Measurements from ENCODE around the gene GPR135. TPM values are rescaled to one million over a fixed set of nuclear protein-coding genes. Genes with fewer than 3 reads are reported as not detected.

GPR135 gene
- total RNA-seq, 1 donor from 2014 or later = 6.2 TPM

- H3K4me2 ChIP-seq (ENCODE audit: low read length) = no peak overlapping the region
- peaks cover 20% of the 10 kb centered on the region for H3K36me3 ChIP-seq (ENCODE audit: insufficient read depth, low read length)
- Mint-ChIP-seq H3K27ac (ENCODE audit: unreplicated experiment) (no peak overlapping the region), H3K4me3 (ENCODE audit: unreplicated experiment) (no peak overlapping the region), H3K36me3 (ENCODE audit: low read depth, unreplicated experiment) (peaks cover 43% of the 10 kb centered on the region), H3K9me3 (ENCODE audit: unreplicated experiment) (no peaks in the 10 kb centered on the region), H3K4me1 (ENCODE audit: low read depth, unreplicated experiment) (peaks cover 10% of the 10 kb centered on the region), H3K27me3 (ENCODE audit: low read depth, unreplicated experiment) (no peaks in the 10 kb centered on the region)
- H3K9me3 ChIP-seq (ENCODE audit: insufficient read depth, low read depth, low read length) = no peaks in the 10 kb centered on the region
- DNase-seq (ENCODE audit: low read depth) (peak; percentile 75), FAIRE-seq (no peak)
- H3K4me1 ChIP-seq (ENCODE audit: insufficient read depth, low read length) = peaks cover 9% of the 10 kb centered on the region
- H3K9ac ChIP-seq (ENCODE audit: low read length) = no peak overlapping the region
- no peak overlapping the region for H2AFZ ChIP-seq (ENCODE audit: low read depth, low read length)
- peak overlapping the region; percentile 78 for H3K27ac ChIP-seq (ENCODE audit: low read depth, low read length)
- no peaks in the 10 kb centered on the region for H3K27me3 ChIP-seq (ENCODE audit: insufficient read depth, low read length)
- no peaks in the 10 kb centered on the region for H4K20me1 ChIP-seq (ENCODE audit: insufficient read depth, low read length)
- H3K79me2 ChIP-seq (ENCODE audit: insufficient read depth, low read length) = peaks cover 2% of the 10 kb centered on the region
- H3K4me3 ChIP-seq (ENCODE audit: insufficient read depth, low read depth, low read length) = no peak overlapping the region
- TF ChIP-seq CTCF (IDR thresholded peaks at IDR 0.05; ENCODE audit: insufficient read depth, low read depth, low read length) = no peak
- TF ChIP-seq EZH2 (IDR thresholded peaks at IDR 0.05; ENCODE audit: insufficient read depth, low read length) = no peak
These were observed 9.8 kb downstream of the GPR135 start for GRCh38 chr14:59455411-59455810.

- H4K20me1 ChIP-seq (ENCODE audit: insufficient read depth, low read length) = no peaks in the 10 kb centered on the region
- Mint-ChIP-seq H3K27me3 (ENCODE audit: low read depth, unreplicated experiment) (no peaks in the 10 kb centered on the region), H3K4me3 (ENCODE audit: unreplicated experiment) (no peak overlapping the region), H3K36me3 (ENCODE audit: low read depth, unreplicated experiment) (peaks cover 37% of the 10 kb centered on the region), H3K27ac (ENCODE audit: unreplicated experiment) (peak overlapping the region; percentile 65), H3K9me3 (ENCODE audit: unreplicated experiment) (no peaks in the 10 kb centered on the region), H3K4me1 (ENCODE audit: low read depth, unreplicated experiment) (peaks cover 10% of the 10 kb centered on the region)
- peak overlapping the region; percentile 78 for H3K27ac ChIP-seq (ENCODE audit: low read depth, low read length)
- no peak overlapping the region for H2AFZ ChIP-seq (ENCODE audit: low read depth, low read length)
- peaks cover 2% of the 10 kb centered on the region for H3K79me2 ChIP-seq (ENCODE audit: insufficient read depth, low read length)
- H3K9me3 ChIP-seq (ENCODE audit: insufficient read depth, low read depth, low read length) = no peaks in the 10 kb centered on the region
- H3K36me3 ChIP-seq (ENCODE audit: insufficient read depth, low read length) = peaks cover 14% of the 10 kb centered on the region
- FAIRE-seq (peak; percentile 93), DNase-seq (ENCODE audit: low read depth) (peak; percentile 98)
- TF ChIP-seq EZH2 (IDR thresholded peaks at IDR 0.05; ENCODE audit: insufficient read depth, low read length) = no peak
- no peak for TF ChIP-seq CTCF (IDR thresholded peaks at IDR 0.05; ENCODE audit: insufficient read depth, low read depth, low read length)
- H3K4me2 ChIP-seq (ENCODE audit: low read length) = peak overlapping the region; percentile 52
- H3K9ac ChIP-seq (ENCODE audit: low read length) = peak overlapping the region; percentile 59
- H3K4me3 ChIP-seq (ENCODE audit: insufficient read depth, low read depth, low read length) = no peak overlapping the region
- H3K27me3 ChIP-seq (ENCODE audit: insufficient read depth, low read length) = no peaks in the 10 kb centered on the region
- H3K4me1 ChIP-seq (ENCODE audit: insufficient read depth, low read length) = peaks cover 9% of the 10 kb centered on the region
These were observed 11.0 kb downstream of the GPR135 start for GRCh38 chr14:59454139-59454538.

GRCh38 chr14:59451849-59452248 lies 13.3 kb downstream of the GPR135 start:
- Histone ChIP-seq H3K4me2 (ENCODE audit: low read length) (no peak overlapping the region), H3K9me3 (ENCODE audit: insufficient read depth, low read depth, low read length) (no peaks in the 10 kb centered on the region), H3K79me2 (ENCODE audit: insufficient read depth, low read length) (peaks cover 2% of the 10 kb centered on the region), H3K4me1 (ENCODE audit: insufficient read depth, low read length) (peaks cover 9% of the 10 kb centered on the region), H3K27ac (ENCODE audit: low read depth, low read length) (no peak overlapping the region), H3K4me3 (ENCODE audit: insufficient read depth, low read depth, low read length) (no peak overlapping the region), H2AFZ (ENCODE audit: low read depth, low read length) (no peak overlapping the region), H4K20me1 (ENCODE audit: insufficient read depth, low read length) (no peaks in the 10 kb centered on the region), H3K9ac (ENCODE audit: low read length) (no peak overlapping the region), H3K27me3 (ENCODE audit: insufficient read depth, low read length) (no peaks in the 10 kb centered on the region), H3K36me3 (ENCODE audit: insufficient read depth, low read length) (peaks cover 8% of the 10 kb centered on the region)
- H3K9me3 Mint-ChIP-seq (ENCODE audit: unreplicated experiment) = no peaks in the 10 kb centered on the region
- H3K27me3 Mint-ChIP-seq (ENCODE audit: low read depth, unreplicated experiment) = no peaks in the 10 kb centered on the region
- TF ChIP-seq EZH2 (IDR thresholded peaks at IDR 0.05; ENCODE audit: insufficient read depth, low read length) (no peak), CTCF (IDR thresholded peaks at IDR 0.05; ENCODE audit: insufficient read depth, low read depth, low read length) (no peak)
- DNase-seq (ENCODE audit: low read depth) (no peak), FAIRE-seq (no peak)
- H3K36me3 Mint-ChIP-seq (ENCODE audit: low read depth, unreplicated experiment) = peaks cover 24% of the 10 kb centered on the region
- H3K4me1 Mint-ChIP-seq (ENCODE audit: low read depth, unreplicated experiment) = peaks cover 10% of the 10 kb centered on the region
- H3K4me3 Mint-ChIP-seq (ENCODE audit: unreplicated experiment) = no peak overlapping the region
- H3K27ac Mint-ChIP-seq (ENCODE audit: unreplicated experiment) = no peak overlapping the region
